ENCODE measurements around the gene GABRA6. TPM values are rescaled to one million over a fixed set of nuclear protein-coding genes. Genes with fewer than 3 reads are reported as not detected.

Gene GABRA6
- total RNA-seq, 4 donors from 2014 or later, result not detected

DNA sequence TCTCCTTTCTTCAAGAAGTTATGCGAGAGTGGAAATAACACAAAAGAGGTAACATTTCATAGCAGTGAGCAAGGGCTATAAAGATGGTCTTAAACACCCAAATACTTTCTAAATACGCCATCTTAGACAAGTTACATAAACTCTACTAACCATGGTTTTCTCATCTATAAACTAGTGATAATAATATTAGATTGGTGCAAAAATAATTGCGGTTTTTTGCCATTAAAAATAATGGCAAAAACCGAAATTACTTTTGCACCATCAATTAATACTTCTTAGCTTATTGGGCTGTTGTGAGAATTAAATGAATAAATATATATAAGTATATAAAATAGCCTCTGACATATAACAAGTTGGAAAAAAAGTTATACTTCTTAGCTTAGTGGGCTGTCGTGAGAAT lies 23.7 kb downstream of the GABRA6 start:
- intact Hi-C loops (cut with DNase I), result no loop called here
- no peak overlapping the region for H3K27ac ChIP-seq
- WGBS, 2 donors, result 66 to 77% methylated on average over 5 of the region's 5 CpGs
- no peaks in the 10 kb centered on the region for H3K4me1 ChIP-seq
- no peak for DNase-seq
- no peaks in the 10 kb centered on the region for H3K9me3 ChIP-seq
- no peaks in the 10 kb centered on the region for H3K27me3 ChIP-seq
- no peak overlapping the region for H3K4me3 ChIP-seq
- TF ChIP-seq POLR2A (IDR thresholded peaks at IDR 0.05), result no peak
- no peaks in the 10 kb centered on the region for H3K36me3 ChIP-seq

DNA sequence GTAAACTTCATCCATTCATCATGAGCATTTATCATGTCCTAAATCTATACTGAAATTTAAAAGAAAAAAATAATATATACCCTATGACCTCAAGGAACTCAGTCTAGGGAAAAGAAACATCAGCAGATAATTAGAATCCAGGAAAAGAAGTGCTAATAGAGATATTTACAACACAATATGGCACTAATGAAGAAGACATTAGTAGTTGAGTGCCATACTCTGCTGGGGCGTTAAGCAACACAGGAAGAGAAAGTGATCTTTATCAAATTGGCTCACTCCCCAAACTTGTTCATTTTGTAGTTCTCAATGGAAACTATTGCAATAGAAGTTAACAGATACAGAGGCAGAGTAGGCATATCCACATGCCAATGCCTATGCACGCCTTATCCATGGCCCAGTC lies 27.5 kb downstream of the GABRA6 start:
- DNase-seq, result no peak
- intact Hi-C loops (cut with DNase I), result no loop called here
- TF ChIP-seq, protein P1, sequence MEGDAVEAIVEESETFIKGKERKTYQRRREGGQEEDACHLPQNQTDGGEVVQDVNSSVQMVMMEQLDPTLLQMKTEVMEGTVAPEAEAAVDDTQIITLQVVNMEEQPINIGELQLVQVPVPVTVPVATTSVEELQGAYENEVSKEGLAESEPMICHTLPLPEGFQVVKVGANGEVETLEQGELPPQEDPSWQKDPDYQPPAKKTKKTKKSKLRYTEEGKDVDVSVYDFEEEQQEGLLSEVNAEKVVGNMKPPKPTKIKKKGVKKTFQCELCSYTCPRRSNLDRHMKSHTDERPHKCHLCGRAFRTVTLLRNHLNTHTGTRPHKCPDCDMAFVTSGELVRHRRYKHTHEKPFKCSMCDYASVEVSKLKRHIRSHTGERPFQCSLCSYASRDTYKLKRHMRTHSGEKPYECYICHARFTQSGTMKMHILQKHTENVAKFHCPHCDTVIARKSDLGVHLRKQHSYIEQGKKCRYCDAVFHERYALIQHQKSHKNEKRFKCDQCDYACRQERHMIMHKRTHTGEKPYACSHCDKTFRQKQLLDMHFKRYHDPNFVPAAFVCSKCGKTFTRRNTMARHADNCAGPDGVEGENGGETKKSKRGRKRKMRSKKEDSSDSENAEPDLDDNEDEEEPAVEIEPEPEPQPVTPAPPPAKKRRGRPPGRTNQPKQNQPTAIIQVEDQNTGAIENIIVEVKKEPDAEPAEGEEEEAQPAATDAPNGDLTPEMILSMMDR (IDR thresholded peaks at IDR 0.05), result no peak
- TF ChIP-seq POLR2A (IDR thresholded peaks at IDR 0.05), result no peak
- no peaks in the 10 kb centered on the region for H3K27me3 ChIP-seq
- 62 to 66% methylated on average over 2 of the region's 2 CpGs for WGBS, 2 donors
- H3K27ac ChIP-seq, result no peak overlapping the region
- no peaks in the 10 kb centered on the region for H3K4me1 ChIP-seq
- H3K36me3 ChIP-seq, result no peaks in the 10 kb centered on the region
- H3K4me3 ChIP-seq, result no peak overlapping the region
- no peaks in the 10 kb centered on the region for H3K9me3 ChIP-seq

DNA sequence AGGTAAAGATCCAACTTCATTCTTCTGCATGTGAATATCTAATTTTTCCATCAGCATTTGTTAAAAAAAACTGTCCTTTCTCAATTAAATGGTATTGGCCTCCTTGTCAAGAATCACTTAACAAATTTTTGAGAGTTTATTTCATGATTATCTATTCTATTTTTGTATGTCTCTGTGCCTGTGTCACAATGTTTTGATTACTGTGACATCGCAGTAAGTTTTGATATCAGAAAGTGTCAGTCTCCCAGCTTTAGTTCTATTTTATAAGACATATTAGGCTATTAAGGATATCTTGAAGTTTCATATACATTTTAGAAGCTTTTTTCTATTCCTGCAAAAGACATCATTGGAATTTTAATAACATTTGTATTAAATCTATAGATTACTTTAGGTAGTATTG lies 33.6 kb downstream of the GABRA6 start:
- DNase-seq, result no peak
- TF ChIP-seq, protein P1 (IDR thresholded peaks at IDR 0.05), result no peak
- TF ChIP-seq POLR2A (IDR thresholded peaks at IDR 0.05), result no peak
- no peaks in the 10 kb centered on the region for H3K36me3 ChIP-seq
- 91 to 96% methylated on average over 1 of the region's 1 CpG for WGBS, 2 donors
- H3K27ac ChIP-seq, result no peak overlapping the region
- no peaks in the 10 kb centered on the region for H3K27me3 ChIP-seq
- no peaks in the 10 kb centered on the region for H3K4me1 ChIP-seq
- intact Hi-C loops (cut with DNase I), result no loop called here
- H3K4me3 ChIP-seq, result no peak overlapping the region
- H3K9me3 ChIP-seq, result no peaks in the 10 kb centered on the region

DNA sequence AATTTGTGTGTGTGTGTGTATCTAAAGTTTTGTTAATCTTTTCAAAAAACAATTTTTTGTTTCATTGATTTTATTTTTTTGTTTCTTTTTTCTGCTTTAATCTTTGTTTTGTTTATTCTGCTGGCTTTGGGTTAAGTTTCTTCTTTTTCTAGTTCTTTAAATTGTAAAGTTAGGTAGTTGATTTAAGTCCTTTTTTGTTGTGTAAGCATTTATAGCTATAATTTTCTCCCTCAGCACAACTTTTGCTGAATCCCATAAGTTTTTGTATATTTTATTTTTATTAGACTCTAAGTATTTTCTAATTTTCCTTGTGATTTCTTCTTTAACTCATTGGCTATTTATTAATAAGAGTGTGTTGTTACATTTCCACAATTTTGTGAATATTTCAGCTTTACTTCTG lies 34.9 kb downstream of the GABRA6 start:
- no peak overlapping the region for H3K27ac ChIP-seq
- H3K9me3 ChIP-seq, result no peaks in the 10 kb centered on the region
- no peak for TF ChIP-seq POLR2A (IDR thresholded peaks at IDR 0.05)
- TF ChIP-seq, protein P1 (IDR thresholded peaks at IDR 0.05), result no peak
- H3K36me3 ChIP-seq, result no peaks in the 10 kb centered on the region
- H3K4me3 ChIP-seq, result no peak overlapping the region
- H3K4me1 ChIP-seq, result no peaks in the 10 kb centered on the region
- no peak for DNase-seq
- intact Hi-C loops (cut with DNase I), result no loop called here
- H3K27me3 ChIP-seq, result no peaks in the 10 kb centered on the region

DNA sequence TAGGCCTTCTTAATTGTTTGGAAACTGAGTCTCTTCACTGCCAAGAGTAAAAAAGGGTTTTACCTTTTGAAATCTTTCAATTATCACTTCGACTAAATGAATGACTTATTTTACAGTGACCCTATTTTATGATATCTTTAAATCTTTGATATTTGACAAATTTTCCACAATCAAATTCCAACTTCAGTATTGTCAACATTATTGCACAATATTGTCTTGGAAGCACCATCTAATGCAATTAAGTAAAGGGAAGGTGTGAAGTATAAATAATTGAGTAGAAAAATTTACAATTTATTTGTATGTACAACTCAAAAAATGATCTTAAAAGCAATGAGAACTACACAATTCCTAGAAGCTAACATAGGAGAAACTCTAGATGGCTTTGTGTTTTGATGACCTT lies 49.2 kb downstream of the GABRA6 start:
- intact Hi-C loops (cut with DNase I), result no loop called here
- Histone ChIP-seq H3K9me3 (no peaks in the 10 kb centered on the region), H3K36me3 (no peaks in the 10 kb centered on the region), H3K27me3 (no peaks in the 10 kb centered on the region), H3K4me3 (no peak overlapping the region), H3K27ac (no peak overlapping the region), H3K4me1 (no peaks in the 10 kb centered on the region)
- TF ChIP-seq, protein P1 (IDR thresholded peaks at IDR 0.05), result no peak
- TF ChIP-seq POLR2A (IDR thresholded peaks at IDR 0.05), result no peak
- DNase-seq, result no peak
- 62 to 69% methylated on average over 1 of the region's 1 CpG for WGBS, 2 donors

DNA sequence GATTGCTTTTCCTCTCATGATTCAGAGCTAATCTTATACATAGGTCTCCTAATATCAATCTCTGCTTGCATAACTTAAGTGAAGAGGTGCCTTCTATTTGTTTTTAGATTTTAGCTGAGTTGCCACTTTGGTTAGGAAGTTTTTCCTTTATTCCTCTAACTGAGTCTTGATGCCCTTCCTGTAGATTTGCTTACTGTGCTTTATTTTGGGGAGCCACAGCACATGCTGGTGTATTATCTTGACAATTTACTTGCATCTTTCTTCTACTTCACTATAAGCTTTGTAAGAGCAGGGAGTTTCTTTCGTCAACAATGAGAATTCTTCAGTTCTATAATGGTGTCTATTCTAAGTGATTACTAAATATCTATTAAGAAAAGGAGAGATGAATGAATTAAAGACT lies 54.9 kb downstream of the GABRA6 start:
- no peaks in the 10 kb centered on the region for H3K27me3 ChIP-seq
- intact Hi-C loops (cut with DNase I), result no loop called here
- TF ChIP-seq POLR2A (IDR thresholded peaks at IDR 0.05), result no peak
- TF ChIP-seq, protein P1 (IDR thresholded peaks at IDR 0.05), result no peak
- no peak overlapping the region for H3K4me3 ChIP-seq
- no peaks in the 10 kb centered on the region for H3K4me1 ChIP-seq
- no peak for DNase-seq
- no peaks in the 10 kb centered on the region for H3K9me3 ChIP-seq
- no peak overlapping the region for H3K27ac ChIP-seq
- 89 to 100% methylated on average over 1 of the region's 1 CpG for WGBS, 2 donors
- no peaks in the 10 kb centered on the region for H3K36me3 ChIP-seq
